ENCODE results near the gene CADM2.

CADM2 gene

GRCh38 chr3:84985795-84986194, 27.0 kb downstream of the CADM2 start:
- ChIA-PET POLR2A (no interaction called here), CTCF (interaction anchor here (0.6 kb wide), 1 partner anchor 481 kb away, joined by 3 read pairs; no protein-coding TSS in a partner anchor)
- H3K27ac ChIP-seq (ENCODE audit: extremely low read depth, low read depth, low read length) = no peak overlapping the region

More at GRCh38 chr3:84985795-84986194, 27.0 kb downstream of the CADM2 start:
- Histone ChIP-seq H3K9me3 (ENCODE audit: control insufficient read depth, insufficient read depth, low read depth, low read length) (no peaks in the 10 kb centered on the region), H3K4me1 (ENCODE audit: control insufficient read depth, insufficient read depth, low read length) (no peaks in the 10 kb centered on the region), H3K36me3 (ENCODE audit: control insufficient read depth in 2 of 2, insufficient read depth in 1 of 2, low read length in 2 of 2) (no peaks in the 10 kb centered on the region), H3K4me3 (ENCODE audit: low read depth, low read length) (no peak overlapping the region)
- TF ChIP-seq WT1 (tag by site-specific recombination; IDR thresholded peaks at IDR 0.05) (no peak), ZNF610 (tag by site-specific recombination; IDR thresholded peaks at IDR 0.05; ENCODE audit: borderline replicate concordance) (no peak), PRDM1 (tag by site-specific recombination; IDR thresholded peaks at IDR 0.05) (no peak), ZBTB8A (tag by site-specific recombination; IDR thresholded peaks at IDR 0.05) (no peak), ZNF132 (tag by site-specific recombination; IDR thresholded peaks at IDR 0.05; ENCODE audit: borderline replicate concordance) (no peak), ZNF639 (tag by site-specific recombination; IDR thresholded peaks at IDR 0.05) (no peak), ZNF223 (tag by site-specific recombination; IDR thresholded peaks at IDR 0.05) (no peak), ZNF354C (tag by site-specific recombination; IDR thresholded peaks at IDR 0.05; ENCODE audit: borderline replicate concordance, low read depth) (no peak), ZFP69B (tag by site-specific recombination; IDR thresholded peaks at IDR 0.05) (no peak), ZFP37 (tag by site-specific recombination; IDR thresholded peaks at IDR 0.05) (no peak), ZNF658 (tag by site-specific recombination; IDR thresholded peaks at IDR 0.05) (no peak), OVOL3 (tag by site-specific recombination; IDR thresholded peaks at IDR 0.05) (no peak), ZNF280D (tag by site-specific recombination; IDR thresholded peaks at IDR 0.05) (no peak), ZBTB44 (tag by site-specific recombination; IDR thresholded peaks at IDR 0.05) (no peak), ZNF114 (tag by site-specific recombination; IDR thresholded peaks at IDR 0.05) (no peak), ZSCAN4 (tag by site-specific recombination; IDR thresholded peaks at IDR 0.05) (no peak), ZNF677 (tag by site-specific recombination; IDR thresholded peaks at IDR 0.05) (no peak), PATZ1 (tag by site-specific recombination; IDR thresholded peaks at IDR 0.05) (no peak), ZNF76 (tag by site-specific recombination; IDR thresholded peaks at IDR 0.05; ENCODE audit: borderline replicate concordance, low read depth) (no peak)
